HepG2 (cell line): Measurements from ENCODE around the gene SNRPB2. TPM values are rescaled to one million over a fixed set of nuclear protein-coding genes. Genes with fewer than 3 reads are reported as not detected.

Experiments used
- AKAP8 ChIP-seq: sonication (generic); formaldehyde crosslinking; IDR thresholded peaks from 2 replicates; pipeline ENCODE4 v1.5.1; 2020; ENCODE audit warnings: mild to moderate bottlenecking, missing genetic modification reagents
- ATM ChIP-seq: fragments of 450-650 bp; IDR thresholded peaks from 2 replicates; pipeline ENCODE4 v1.7.1; 2017; ENCODE audit warnings: mild to moderate bottlenecking, borderline replicate concordance
- IRF9 ChIP-seq: sonication (generic); formaldehyde crosslinking; IDR thresholded peaks from 2 replicates; pipeline ENCODE4 v1.8.0; 2022; ENCODE audit warnings: missing genetic modification reagents, mild to moderate bottlenecking, borderline replicate concordance
- KDM1A ChIP-seq: IDR thresholded peaks from 2 replicates; pipeline ENCODE4 v1.6.1; 2016; ENCODE audit warnings: missing compliant biosample characterization
- NFKBIZ ChIP-seq: IDR thresholded peaks from 2 replicates; pipeline ENCODE4 v1.6.1; 2018; ENCODE audit warnings: missing genetic modification reagents, missing compliant biosample characterization
- SNAPC4 ChIP-seq: sonication (generic); formaldehyde crosslinking; IDR thresholded peaks from 2 replicates; pipeline ENCODE4 v1.4.0; 2020; ENCODE audit warnings: mild to moderate bottlenecking, missing genetic modification reagents
- USF2 ChIP-seq, 2 experiments: sonication (generic) in 1 of 2; formaldehyde crosslinking in 1 of 2; IDR thresholded peaks; 2 replicates each; pipeline versions ENCODE4 v1.5.1 to v1.6.1; 2011 to 2020; ENCODE audit warnings: borderline replicate concordance in 1 of 2, low read depth in 1 of 2, low read length in 1 of 2, mild to moderate bottlenecking in 1 of 2, missing genetic modification reagents in 1 of 2, moderate library complexity in 1 of 2
- polyA plus RNA-seq, 8 experiments: library from polyadenylated mRNA; depleted of rRNA in 3 of 8; stranded (reverse) in 7 of 8; unstranded in 1 of 8; fragments of >200 nt; fragmentation: Illumina TruSeq in 4 of 8; extraction: Trizol in 4 of 8; gene quantifications; 2 replicates each; pipeline versions ENCODE4 v1.2.1 to v1.2.3, GENCODE V29; 2011 to 2016; ENCODE audit warnings: low read depth in 4 of 8, missing spikeins in 1 of 8, mixed read lengths in 1 of 8; ENCODE audit not compliant: insufficient read depth in 1 of 8
- total RNA-seq, 5 experiments: library from RNA; depleted of rRNA; stranded (reverse); fragments of >200 nt; fragmentation: Illumina TruSeq; extraction: Trizol; gene quantifications; 2 replicates each; pipeline ENCODE4 v1.2.3, GENCODE V29; 2016; ENCODE audit warnings: low read depth in 1 of 5
- TF ChIP-seq, protein P1 (sequence below): IDR thresholded peaks from 2 replicates; pipeline ENCODE4 v1.6.1; 2018; ENCODE audit warnings: missing genetic modification reagents
- TF ChIP-seq, protein P2 (sequence below): sonication (generic); formaldehyde crosslinking; IDR thresholded peaks from 2 replicates; pipeline ENCODE4 v1.8.0; 2022; ENCODE audit warnings: missing genetic modification reagents, low read depth, mild to moderate bottlenecking, borderline replicate concordance
- TF ChIP-seq, protein P3 (sequence below): sonication (generic); formaldehyde crosslinking; IDR thresholded peaks from 2 replicates; pipeline ENCODE4 v1.5.0; 2020; ENCODE audit warnings: missing genetic modification reagents
- TF ChIP-seq, protein P4 (sequence below): sonication (generic); formaldehyde crosslinking; IDR thresholded peaks from 2 replicates; pipeline ENCODE4 v1.4.0; 2020; ENCODE audit warnings: mild to moderate bottlenecking, missing genetic modification reagents

The SNRPB2 gene
- total and polyA plus RNA-seq, 2 of the 13 experiments (the other 11 are each of a cell fraction or from before 2014, with no cell fraction given), result 107 to 204 TPM

GRCh38 chr20:16729565-16730460 is at the start of gene SNRPB2 (continued):
- TF ChIP-seq IRF9 (CRISPR knock-in tag), result peak; percentile 99
- no peak for TF ChIP-seq ATM
- TF ChIP-seq NFKBIZ, result peak; percentile 98
- TF ChIP-seq, protein P1, sequence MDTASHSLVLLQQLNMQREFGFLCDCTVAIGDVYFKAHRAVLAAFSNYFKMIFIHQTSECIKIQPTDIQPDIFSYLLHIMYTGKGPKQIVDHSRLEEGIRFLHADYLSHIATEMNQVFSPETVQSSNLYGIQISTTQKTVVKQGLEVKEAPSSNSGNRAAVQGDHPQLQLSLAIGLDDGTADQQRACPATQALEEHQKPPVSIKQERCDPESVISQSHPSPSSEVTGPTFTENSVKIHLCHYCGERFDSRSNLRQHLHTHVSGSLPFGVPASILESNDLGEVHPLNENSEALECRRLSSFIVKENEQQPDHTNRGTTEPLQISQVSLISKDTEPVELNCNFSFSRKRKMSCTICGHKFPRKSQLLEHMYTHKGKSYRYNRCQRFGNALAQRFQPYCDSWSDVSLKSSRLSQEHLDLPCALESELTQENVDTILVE (CRISPR knock-in tag), result peak; percentile 97
- TF ChIP-seq, protein P2, sequence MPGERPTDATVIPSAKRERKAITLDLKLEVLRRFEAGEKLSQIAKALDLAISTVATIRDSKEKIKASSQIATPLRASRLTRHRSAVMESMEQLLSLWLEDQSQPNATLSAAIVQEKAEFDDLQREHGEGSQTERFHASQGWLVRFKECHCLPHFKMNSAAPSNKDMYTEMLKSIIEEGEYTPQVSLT (CRISPR knock-in tag), result no peak
- TF ChIP-seq AKAP8 (CRISPR knock-in tag), result peak; percentile 79
- TF ChIP-seq, protein P3, sequence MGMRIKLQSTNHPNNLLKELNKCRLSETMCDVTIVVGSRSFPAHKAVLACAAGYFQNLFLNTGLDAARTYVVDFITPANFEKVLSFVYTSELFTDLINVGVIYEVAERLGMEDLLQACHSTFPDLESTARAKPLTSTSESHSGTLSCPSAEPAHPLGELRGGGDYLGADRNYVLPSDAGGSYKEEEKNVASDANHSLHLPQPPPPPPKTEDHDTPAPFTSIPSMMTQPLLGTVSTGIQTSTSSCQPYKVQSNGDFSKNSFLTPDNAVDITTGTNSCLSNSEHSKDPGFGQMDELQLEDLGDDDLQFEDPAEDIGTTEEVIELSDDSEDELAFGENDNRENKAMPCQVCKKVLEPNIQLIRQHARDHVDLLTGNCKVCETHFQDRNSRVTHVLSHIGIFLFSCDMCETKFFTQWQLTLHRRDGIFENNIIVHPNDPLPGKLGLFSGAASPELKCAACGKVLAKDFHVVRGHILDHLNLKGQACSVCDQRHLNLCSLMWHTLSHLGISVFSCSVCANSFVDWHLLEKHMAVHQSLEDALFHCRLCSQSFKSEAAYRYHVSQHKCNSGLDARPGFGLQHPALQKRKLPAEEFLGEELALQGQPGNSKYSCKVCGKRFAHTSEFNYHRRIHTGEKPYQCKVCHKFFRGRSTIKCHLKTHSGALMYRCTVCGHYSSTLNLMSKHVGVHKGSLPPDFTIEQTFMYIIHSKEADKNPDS (CRISPR knock-in tag), result 0 out of 2 replicates have a peak, but pooled peaks have one; percentile 58
- TF ChIP-seq SNAPC4 (CRISPR knock-in tag), result peak; percentile 85
- TF ChIP-seq, protein P4, sequence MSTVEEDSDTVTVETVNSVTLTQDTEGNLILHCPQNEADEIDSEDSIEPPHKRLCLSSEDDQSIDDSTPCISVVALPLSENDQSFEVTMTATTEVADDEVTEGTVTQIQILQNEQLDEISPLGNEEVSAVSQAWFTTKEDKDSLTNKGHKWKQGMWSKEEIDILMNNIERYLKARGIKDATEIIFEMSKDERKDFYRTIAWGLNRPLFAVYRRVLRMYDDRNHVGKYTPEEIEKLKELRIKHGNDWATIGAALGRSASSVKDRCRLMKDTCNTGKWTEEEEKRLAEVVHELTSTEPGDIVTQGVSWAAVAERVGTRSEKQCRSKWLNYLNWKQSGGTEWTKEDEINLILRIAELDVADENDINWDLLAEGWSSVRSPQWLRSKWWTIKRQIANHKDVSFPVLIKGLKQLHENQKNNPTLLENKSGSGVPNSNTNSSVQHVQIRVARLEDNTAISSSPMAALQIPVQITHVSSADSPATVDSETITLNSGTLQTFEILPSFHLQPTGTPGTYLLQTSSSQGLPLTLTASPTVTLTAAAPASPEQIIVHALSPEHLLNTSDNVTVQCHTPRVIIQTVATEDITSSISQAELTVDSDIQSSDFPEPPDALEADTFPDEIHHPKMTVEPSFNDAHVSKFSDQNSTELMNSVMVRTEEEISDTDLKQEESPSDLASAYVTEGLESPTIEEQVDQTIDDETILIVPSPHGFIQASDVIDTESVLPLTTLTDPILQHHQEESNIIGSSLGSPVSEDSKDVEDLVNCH (CRISPR knock-in tag), result peak; percentile 84; the same call in 1 of the 2 replicates
- peak; percentile 1; the same call in 1 of the 2 replicates for TF ChIP-seq USF2 (IDR thresholded peaks at IDR 0.05; ENCODE audit: low read depth, low read length)
- TF ChIP-seq USF2 (CRISPR knock-in tag; IDR thresholded peaks at IDR 0.05; ENCODE audit: borderline replicate concordance), result 0 out of 2 replicates have a peak, but pooled peaks have one; percentile 23
- TF ChIP-seq KDM1A (CRISPR knock-in tag), result no peak
